Renal pelvis (tissue), 4 donors: ENCODE data around the gene STK32B. TPM values are rescaled to one million over a fixed set of nuclear protein-coding genes. Genes with fewer than 3 reads are reported as not detected.
"Not testable (repeated sequence)": the region's sequence is repeated elsewhere in the genome, so short reads cannot be mapped to it uniquely, and the experiment has no call there.

Experiments used
- DNase-seq: peaks from one replicate; pipeline ENCODE4 v3.0.0-alpha.2; 2013
- polyA plus RNA-seq, 3 donors: library from polyadenylated mRNA; unstranded; fragments of 120-200 nt; gene quantifications; one replicate each; pipeline ENCODE4 v1.2.1, GENCODE V29; 2013; ENCODE audit not compliant: insufficient read length in 3 of 3

The STK32B gene
- polyA plus RNA-seq, 3 donors = 7.2 to 10.6 (median 8.4) TPM

DNA sequence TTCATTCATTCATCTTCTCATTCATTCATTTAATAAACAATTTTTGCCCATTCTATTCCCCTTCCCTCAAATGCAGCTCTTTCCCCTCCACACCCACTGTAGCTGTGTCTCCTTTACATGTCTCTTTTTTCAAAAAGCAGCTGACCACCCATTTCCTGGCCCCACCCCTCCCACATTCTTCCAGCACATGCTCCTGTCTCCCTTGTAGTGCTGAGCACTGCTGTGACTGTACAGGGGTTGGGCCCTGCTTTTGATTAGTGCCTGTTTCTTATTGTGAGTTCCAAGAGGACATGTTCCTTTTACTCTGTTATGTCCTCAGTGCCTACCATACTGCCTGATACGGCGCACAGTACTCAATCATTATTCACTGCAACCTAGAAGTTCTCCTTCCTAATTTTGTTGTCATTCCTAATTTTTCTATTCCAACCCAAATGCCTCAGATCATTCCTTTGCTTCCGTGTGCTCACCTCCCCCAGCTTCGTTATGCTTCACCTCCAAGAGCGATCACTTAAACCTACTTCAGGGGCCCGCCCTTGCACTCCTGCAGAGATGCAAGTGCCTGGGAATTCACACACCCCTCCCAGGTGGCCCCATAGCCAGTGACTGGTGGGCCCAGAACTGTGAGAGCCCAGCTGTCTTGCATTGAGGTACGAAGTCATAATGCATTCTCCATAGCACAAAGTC lies 152.2 kb downstream of the STK32B start:
- DNase-seq = no peak

DNA sequence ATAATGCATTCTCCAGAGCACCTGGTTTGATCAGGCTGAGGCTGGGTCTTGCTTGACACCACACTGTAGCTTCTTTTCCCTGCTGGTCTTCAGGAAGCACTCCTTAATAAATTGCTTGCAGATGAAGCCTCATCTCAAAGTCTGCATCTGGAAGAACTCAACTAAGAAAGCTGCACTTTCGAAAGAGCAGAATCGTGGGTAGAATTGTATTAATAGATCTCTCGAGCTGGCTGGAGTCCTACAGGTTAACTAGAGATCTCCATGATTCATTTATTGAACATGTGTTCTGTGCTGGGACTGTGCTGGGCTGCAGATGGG lies 152.7 kb downstream of the STK32B start:
- no peak for DNase-seq

DNA sequence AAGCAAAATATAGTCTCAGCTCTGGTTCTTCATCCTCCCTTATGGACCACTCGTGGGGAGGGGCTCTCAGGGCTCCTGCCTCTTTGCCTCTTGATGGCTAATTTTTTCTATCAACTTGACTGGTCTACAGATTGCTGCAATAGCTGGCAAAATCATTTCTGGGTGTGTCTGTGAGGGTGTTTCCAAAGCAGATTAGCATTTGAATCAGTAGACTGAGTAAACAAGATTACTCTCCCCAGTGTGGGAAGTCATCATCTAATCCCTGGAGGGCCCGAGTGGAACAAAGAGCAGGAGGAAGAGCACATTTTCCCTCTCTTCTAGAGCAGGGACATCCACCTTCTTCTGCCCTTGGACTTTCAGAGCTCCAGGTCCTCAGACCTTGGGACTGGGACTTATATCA lies 153.5 kb downstream of the STK32B start:
- DNase-seq = no peak

DNA sequence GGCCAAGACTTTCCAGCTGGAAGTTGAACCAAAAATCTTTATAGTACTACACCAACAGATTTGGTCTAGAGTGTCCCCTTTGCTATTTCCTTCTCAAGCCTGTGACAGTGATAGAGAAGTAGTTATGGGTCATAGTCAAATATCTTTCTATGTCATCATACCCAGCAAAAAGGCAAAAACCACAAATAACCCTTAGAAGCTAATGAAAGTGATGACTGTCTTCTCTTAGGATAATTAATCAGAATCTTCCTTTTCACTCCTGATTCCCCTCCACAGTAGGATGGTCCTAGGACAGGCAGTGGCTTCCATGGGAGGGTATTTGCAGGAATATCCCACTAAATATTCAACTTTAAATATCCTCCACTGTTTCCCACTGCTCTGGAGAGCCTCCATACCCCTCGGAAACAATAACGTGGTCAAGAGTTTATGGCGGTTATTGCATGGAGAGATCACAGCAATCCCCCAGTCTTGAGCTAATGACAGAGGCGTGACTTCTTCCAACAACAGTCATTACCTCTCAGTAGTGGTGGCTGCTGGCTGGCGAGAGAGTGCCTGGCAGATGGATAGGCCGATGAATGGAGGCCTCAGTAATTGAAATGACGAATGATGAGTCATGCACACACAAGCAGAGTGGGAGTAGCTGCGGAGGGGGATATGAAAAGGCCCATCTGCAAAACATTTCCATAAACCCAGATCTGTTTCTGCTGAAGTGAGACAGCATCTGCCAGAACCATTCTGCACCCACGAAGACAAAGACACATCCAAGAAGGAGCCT lies 154.9 kb downstream of the STK32B start:
- no peak for DNase-seq

DNA sequence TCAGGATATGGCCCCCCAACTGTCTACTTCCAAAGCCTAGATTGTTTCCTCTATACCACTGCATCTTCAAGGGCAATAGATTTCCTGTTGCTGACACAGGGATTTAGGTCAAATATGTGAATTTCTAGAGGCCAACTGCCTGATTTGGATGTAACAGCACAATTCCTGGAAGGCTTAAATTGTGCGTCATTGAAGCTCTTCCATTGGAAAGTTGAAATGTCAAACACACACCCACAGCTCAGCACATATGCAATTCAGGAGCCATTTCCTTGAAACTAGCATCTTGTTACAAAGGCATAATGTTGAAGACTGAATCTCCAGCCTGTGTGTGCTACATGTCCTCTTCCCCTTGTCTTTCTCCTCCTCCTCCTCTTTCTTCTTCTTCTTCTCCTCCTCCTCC lies 158.6 kb downstream of the STK32B start:
- DNase-seq = no peak

DNA sequence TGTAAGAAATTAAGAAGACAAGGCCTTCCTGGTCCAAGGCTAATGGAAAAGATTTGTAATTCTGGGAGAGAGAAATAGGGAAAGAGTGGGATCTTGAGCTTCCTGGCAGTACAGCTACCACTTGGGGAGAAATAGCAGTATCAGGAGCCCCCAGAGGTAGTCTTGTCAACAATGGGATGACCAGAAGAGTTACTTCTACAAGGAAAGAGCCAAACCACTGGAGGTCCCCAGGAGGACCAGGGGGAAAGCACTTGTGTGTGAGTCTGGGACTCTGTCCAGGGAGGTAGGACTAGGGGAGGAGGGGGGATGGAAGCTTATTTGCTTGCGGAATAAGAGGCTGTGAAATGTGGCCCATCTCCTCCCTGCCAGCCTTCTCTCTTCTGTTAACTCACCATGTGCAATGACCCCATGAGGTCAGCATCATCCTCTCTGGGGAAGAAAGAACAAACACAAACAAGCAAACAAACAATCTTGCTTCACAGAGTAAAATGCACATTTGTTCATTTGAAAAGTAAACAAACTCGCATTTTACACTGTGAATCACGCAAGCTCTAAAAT lies 160.1 kb downstream of the STK32B start:
- DNase-seq = no peak

DNA sequence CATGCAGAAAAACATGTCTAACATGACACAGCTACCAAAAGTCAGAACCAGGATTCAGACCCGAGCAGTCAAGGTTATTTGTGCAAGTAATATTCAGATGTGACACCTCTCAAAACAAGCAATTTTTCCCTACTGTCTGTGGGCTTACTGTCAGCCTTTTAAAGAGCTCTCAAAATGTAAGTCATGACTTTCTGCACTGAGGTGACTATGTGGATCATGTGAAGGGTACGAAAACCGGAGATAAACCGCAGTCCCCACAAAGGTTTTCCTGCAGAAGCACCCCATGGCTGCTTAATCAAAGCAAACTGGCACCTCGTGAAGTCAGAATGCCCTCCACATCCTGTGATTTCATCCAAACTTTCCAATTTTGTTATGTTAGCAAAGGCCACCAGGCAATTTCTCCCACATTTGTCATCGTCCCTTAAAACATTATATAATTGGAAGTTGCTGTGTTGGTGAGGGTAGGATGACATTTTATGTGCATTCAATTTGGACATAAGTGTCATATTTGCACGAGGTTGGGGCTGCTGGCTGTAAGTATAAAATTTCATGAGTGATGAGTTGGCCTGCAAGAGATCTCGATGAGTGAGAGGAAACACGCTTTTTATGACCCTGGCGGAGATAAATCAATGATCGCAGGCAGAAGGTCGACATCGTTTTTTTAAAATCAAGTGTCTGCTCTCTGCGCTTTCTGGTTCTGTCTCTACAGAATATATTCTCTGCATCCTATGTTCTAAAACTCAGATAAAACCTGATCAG lies 161.2 kb downstream of the STK32B start:
- DNase-seq = no peak

DNA sequence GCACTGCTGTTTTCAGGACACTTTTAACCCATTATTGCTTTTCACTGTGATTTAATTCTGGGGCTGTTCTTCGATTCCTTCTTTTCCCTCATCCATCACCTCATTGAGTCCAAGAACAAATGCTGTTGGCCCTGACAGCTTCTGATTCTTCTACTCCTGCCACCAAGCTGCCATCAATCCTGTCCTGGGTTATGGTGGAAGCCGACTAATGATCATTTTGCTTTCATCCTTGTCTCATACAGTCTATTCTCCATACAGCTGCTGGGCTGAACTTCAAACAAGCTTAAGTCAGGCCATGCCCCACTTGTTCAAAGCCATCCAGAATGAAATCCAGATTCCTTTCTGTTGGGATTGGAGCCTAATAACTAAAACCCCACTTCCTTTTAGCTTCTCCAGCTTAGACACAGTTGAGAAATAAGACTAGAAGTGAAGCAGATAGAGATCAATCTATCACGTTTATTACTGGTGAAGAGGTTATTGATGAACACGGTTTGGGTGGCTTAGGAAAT lies 161.9 kb downstream of the STK32B start:
- no peak for DNase-seq

DNA sequence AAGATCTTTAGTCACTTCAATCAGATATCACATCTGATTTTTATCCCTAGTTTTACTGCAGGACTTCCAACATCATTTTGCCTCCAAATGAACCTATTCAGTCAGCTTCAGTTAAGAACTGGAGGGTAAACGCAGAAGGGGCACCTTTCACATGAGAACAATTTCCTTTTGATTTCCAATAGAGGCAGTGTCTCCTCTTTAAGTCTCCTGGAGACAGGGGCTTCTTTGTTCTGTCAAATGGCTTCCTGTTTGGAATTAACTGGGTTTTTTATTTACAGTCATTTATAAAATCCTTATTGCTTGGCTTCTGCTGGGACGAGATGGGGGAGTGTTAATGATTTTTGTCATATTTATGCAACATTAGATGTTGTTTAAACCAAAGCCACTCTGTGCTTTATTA lies 164.0 kb downstream of the STK32B start:
- DNase-seq = no peak

DNA sequence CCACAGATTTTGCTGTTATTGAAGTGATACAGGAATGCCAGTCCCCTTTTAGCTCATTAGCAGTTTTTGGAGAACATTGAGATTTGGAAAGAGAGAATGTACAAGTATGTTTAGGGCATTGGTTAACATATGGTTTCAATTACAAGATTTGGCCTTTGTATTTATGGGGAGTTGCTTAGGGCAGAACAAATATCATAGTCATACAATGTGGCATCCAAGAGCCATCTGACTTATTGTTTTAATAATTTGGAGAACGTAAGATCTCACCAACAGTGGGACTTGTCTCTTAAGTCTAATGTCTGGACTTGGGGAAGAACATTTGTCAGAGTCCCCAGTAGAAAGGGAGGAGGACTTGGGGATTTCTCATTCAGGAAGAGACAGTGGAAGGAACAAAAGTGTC lies 166.1 kb downstream of the STK32B start:
- DNase-seq = no peak

DNA sequence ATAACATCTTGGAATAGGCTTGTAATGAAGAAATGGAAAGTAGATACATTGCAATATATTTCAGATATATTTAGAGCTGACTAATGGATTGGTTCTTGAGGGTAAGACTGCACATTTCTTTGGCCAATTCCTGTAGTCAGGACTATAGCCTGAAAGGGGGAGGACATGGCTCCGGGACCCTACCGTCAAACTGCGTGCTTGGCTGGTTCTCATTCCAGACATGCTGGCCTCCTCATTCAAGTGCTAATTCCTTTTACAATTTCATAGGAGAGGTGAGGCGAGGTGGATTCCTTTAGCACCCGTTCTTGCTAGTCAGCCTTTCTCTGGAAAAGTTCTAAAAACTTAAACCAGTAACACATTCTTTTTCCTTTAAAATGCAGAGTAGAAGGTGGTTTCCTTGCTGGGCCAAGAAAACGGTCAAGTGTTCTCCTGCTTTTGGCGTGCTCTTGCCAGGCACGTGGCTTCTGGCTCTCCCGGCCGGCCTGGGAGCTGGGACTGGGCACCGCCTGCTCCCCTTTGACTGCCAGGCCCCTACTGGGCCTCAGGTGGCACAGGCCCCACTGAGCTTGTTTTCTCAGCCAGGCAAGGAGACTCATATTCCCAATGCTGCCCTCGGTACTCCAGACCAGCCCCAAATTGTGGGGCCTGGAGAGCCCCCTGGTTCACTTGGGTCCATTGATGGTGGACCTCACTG lies 167.2 kb downstream of the STK32B start:
- no peak for DNase-seq

DNA sequence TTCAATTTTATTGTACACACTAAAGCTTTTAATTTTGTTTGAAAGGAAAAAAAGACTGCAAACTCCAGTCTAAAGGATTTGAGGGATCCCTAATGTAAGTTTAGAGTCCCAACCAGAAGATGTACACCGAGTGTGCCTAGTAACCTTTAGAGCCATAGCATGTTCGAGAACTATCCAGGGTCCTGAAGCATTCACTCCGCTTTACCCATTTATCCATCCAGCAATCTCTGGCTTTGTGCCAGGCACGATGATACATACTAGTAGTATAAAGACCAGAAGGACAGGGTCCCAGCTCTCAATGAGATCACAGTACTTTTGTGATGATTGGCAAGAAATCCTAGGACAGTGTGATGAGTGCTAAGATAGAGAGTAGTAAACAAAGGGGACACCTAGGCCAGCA lies 168.7 kb downstream of the STK32B start:
- peak; percentile 36 for DNase-seq

DNA sequence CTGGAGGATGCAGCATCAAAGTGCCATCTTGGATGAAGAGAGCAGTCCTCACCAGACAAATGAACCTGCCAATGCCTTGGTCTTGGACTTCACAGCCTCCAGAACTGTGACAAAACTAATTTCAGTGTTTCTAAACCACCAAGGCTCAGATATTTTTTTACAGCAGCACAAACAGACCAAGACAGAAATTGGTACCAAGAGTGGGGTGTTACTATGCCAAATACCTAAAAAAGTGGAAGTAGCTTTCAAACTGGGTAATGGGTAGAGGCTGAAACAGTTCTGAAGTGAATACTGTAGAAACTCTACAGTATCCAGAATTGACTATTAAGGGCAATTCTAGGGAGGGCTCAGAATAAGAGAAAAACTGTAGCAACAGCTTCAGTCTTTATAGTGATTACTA lies 170.8 kb downstream of the STK32B start:
- DNase-seq = no peak

DNA sequence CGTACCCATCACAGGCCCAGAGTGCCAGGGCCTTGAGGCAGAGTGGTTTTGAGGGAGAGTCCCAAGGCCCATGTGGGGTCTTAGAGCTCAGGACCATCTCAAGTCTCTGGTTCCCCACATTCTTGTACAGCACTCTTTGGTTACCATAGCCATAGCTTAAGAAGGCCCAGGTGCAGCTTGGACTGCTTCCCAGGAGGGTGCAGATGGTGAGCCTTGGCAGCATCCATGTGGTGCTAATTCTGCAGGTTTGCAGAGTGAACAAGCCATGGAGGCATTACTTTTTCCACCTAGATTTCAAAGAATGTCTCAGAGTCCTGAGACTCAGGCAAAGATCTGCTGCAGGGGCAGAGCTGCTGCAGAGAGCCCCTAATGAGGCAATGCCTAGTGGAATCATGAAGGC lies 171.7 kb downstream of the STK32B start:
- no peak for DNase-seq

DNA sequence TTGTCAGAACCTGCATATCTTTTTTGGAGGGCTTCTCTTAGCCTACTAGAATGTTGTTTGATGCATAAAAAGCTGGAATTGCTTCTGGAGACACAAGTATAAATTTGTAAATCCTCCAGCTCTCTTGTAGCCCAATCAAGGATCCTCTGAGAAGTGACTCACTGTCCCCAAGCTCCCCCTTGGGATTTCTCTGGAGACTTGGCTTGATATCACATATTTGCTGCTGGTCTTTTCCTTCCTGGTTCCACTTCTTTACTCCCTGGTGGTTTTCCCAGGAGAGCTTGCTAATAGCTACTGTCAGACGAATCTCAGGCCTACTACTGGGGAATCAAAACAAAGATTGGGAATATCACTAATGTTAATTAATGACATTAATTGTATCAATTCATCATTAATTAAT lies 173.1 kb downstream of the STK32B start:
- no peak for DNase-seq

DNA sequence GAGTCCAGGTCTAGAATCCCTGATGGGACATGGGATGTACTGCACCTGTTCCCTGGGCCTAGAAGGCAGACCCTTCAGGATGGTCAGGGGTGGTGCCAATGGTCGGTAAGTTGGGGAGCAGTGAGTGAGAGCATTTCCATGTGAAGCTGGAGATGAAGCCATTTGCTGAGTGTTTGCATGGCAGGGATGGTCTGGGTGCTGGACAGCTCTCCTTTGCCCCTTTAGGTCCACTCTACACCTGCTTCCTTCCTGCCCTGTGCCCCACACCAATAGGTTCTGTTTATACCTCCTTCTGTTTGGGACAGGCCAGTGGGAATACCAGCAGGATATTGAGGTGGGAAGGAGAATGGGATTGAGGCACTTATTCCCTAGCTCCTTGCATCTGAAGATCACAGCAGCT lies 181.3 kb downstream of the STK32B start:
- no peak for DNase-seq

DNA sequence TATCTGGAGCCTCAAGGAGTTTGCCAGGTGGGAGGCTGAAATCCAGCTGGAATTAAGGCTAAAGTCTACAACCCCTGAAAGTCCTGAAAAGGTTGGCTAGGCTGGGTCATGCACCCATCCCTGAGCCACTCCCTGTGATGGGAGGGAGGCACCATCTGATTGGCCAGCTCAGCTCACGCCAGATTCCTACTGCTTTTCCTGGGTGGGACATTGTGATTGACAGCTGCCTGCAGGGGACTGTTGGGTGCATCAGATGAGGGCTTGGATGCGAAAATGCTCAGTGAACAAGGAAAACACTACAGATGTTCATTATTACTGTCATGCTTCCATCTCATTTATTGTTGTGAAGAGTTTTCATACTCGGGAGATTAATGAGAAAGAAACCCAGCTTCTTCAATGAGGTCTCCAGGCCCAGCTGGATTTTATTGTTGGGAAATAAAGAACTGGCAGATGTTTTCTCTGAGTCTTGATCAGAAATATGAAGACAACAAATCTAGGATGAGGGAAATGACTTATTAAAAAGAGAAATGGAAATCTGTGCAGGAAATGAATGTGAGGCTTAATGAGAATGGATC lies 185.9 kb downstream of the STK32B start:
- no peak for DNase-seq

DNA sequence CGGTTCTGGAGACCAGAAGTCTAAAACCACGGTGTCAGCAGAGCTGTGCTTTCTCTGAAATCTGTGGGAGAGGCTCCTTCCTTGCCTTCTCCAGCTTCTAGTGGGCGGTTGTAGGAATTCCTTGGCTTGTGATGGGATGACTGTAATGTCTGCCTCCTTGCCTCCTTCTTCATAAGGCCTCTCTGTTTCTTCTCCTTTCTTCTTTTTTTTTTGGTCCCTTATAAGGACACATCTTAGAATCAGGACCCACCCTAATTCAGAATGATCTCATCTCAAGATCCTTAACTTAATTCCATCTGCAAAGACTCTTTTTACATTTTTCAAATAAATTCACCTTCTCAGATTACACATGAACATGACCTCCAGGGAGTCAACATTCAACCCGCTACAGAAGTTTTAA lies 186.9 kb downstream of the STK32B start:
- no peak for DNase-seq

DNA sequence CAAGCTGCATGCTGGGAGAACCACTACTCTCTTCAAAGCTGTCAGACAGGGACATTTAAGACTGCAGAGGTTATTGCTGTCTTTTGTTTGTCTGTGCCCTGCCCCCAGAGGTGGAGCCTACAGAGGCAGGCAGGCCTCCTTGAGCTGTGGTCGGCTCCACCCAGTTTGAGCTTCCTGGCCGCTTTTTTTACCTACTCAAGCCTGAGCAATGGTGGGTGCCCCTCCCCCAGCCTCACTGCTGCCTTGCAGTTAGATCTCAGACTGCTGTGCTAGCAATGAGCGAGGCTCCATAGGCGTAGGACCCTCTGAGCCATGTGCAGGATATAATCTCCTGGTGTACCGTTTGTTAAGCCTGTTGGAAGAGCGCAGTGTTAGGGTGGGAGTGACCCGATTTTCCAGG lies 195.8 kb downstream of the STK32B start:
- not testable (repeated sequence) for DNase-seq

DNA sequence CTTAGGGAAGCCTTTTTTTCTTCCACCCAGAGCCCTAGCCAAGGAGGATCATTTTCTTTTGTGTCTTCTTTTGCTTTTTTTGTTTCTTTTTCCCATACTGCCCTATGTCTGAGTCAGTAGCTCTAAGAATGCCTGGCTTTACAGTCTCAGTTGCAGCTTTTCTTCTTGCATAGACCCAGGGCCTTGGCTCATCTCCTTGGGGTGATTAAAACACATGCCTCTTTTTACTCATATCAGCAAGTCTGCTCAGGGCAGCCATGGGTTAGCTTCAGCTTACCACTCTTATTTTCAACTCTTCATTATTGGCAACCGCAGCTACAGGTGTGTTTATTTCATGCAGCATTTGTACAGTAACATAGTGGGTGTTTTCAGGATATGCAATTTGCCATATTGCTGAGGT lies 196.5 kb downstream of the STK32B start:
- DNase-seq = no peak

DNA sequence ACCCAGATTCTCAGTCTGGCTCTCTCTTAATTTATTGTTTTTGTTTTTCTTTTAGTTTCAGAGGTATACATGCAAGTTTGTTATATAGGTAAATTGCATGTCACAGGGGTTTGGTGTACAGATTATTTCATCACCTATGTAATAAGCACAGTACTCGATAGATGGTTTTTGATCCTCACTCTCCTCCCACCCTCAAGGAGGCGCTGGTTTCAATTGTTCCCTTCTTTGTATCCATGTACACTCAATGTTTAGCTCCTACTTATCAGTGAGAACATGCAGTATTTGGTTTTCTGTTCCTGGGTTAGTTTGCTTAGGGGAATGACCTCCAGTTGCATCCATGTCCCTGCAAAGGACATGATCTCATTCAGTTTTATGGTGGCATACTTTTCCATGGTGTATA lies 198.4 kb downstream of the STK32B start:
- DNase-seq = no peak

DNA sequence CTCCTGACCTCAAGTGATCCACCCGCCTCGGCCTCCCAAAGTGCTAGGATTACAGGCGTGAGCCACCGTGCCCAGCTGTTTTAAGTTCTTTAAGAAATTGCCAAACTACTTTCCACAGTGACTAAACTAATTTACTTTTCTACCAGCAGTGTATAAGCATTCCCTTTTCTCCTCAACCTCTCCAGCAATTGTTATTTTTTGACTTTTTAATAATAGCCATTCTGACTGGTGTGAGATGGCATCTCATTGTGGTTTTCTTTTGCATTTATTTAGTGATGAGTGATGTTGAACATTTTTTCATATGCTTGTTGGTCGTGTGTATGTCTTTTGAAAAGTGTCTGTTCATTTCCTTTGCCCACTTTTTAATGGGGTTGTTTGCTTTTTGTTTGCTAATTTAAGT lies 199.3 kb downstream of the STK32B start:
- DNase-seq = not testable (repeated sequence)
